GM19395 (cell line): Measurements from ENCODE around the gene SRSF12.
"Not testable (repeated sequence)": the region's sequence is repeated elsewhere in the genome, so short reads cannot be mapped to it uniquely, and the experiment has no call there.

Experiments used
- ATAC-seq: cut with Tn5 transposase; IDR thresholded peaks from one replicate; pipeline ENCODE4 v1.9.1; 2021; ENCODE audit warnings: mild to moderate bottlenecking, moderate library complexity; ENCODE audit not compliant: unreplicated experiment

The SRSF12 gene

GRCh38 chr6:89073014-89073620, 44.8 kb downstream of the SRSF12 start:
- no peak for ATAC-seq

GRCh38 chr6:89071036-89071435, 46.8 kb downstream of the SRSF12 start:
- no peak for ATAC-seq

GRCh38 chr6:89069536-89070163, 48.2 kb downstream of the SRSF12 start:
- no peak for ATAC-seq

GRCh38 chr6:89068695-89069094, 49.2 kb downstream of the SRSF12 start:
- no peak for ATAC-seq

GRCh38 chr6:89067796-89068195, 50.1 kb downstream of the SRSF12 start:
- ATAC-seq = no peak

GRCh38 chr6:89066940-89067646, 50.8 kb downstream of the SRSF12 start:
- ATAC-seq = no peak

DNA sequence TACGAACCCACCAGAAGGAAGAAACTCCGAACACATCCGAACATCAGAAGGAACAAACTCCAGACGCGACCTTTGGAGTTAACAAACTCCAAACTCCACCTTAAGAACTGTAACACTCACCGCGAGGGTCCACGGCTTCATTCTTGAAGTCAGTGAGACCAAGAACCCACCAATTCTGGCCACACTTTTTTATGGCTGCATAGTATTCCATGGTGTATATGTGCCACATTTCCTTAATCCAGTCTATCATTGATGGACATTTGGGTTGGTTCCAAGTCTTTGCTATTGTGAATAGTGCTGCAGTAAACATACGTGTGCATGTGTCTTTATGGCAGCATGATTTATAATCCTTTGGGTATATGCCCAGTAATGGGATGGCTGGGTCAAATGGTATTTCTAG, 51.8 kb downstream of the SRSF12 start:
- not testable (repeated sequence) for ATAC-seq

DNA sequence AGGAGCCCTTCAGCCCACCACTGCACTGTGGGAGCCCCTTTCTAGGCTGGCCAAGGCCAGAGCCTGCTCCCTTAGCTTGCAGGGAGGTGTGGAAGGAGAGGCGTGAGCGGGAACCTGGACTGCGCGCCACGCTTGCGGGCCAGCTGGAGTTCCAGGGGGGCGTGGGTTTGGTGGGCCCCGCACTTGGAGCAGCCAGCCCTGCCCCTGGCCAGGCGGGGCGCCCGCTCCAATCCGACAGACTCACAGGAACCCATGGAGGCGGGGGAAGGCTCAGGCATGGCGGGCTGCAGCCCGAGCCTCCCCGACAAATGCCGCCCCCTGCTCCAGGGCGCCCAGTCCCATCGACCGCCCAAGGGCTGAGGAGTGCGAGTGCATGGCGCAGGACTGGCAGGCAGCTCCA, 52.9 kb downstream of the SRSF12 start:
- not testable (repeated sequence) for ATAC-seq

GRCh38 chr6:89063881-89064280, 54.0 kb downstream of the SRSF12 start:
- ATAC-seq = no peak

DNA sequence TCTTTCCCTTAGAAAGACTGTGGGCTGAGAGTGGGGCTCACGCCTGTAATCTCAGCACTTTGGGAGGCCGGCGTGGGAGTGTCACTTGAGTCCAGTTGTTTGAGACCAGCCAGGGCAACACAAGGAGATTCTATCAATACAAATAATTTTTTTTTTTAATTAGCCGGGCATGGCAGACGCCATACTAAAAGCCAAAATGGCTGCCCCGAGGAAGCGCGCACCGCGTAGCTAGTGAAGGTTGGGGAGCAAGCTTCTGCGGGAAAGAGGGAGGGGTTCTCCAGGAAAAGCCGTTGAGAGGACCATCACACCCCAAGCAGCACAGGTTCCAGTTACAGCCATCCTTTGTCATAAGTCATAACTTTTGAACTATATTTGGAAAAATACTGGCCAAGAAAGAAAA, 58.6 kb downstream of the SRSF12 start:
- no peak for ATAC-seq

- no peak for ATAC-seq
These were observed 59.2 kb downstream of the SRSF12 start for GRCh38 chr6:89058627-89059026.

DNA sequence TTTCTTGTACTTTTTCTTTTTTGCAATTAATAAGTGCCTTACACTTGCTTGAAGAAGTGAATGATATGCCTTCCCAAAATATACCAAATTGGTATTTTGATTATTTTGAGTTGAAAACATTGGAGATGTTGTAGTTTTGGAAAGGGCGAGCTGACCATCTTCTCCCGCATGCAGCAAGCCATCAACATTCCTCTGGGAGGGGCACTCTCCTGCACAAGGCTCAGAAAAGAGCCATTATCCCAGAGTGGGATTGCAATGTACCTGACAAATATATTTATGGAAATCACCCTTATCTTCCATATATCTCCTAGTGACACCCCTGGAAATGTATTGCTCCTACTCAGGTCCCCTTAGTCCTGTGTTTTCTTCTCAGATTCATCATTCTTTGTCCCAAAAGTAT, 60.1 kb downstream of the SRSF12 start:
- ATAC-seq = no peak

GRCh38 chr6:89054208-89054607, 63.7 kb downstream of the SRSF12 start:
- no peak for ATAC-seq

DNA sequence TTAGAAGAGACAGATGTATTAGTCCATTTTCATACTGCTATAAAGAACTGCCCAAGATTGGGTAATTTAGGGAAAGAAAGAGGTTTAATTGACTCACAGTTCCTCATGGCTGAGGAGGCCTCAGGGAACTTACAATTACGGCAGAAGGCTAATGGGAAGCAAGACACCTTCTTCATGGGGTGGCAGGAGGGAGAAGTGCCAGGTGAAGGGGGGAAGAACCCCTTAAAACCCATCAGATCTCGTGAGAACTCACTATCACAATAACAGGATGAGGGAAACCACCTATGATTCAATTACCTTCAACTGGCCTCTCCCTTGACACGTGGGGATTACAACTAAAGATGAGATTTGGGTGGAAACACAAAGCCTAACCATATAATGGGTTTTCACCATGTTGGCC, 66.2 kb downstream of the SRSF12 start:
- no peak for ATAC-seq

- no peak for ATAC-seq
These were observed 67.2 kb downstream of the SRSF12 start for GRCh38 chr6:89050697-89051096.

GRCh38 chr6:89050155-89050554, 67.7 kb downstream of the SRSF12 start:
- ATAC-seq = no peak

GRCh38 chr6:89048985-89049384, 68.9 kb downstream of the SRSF12 start:
- no peak for ATAC-seq

DNA sequence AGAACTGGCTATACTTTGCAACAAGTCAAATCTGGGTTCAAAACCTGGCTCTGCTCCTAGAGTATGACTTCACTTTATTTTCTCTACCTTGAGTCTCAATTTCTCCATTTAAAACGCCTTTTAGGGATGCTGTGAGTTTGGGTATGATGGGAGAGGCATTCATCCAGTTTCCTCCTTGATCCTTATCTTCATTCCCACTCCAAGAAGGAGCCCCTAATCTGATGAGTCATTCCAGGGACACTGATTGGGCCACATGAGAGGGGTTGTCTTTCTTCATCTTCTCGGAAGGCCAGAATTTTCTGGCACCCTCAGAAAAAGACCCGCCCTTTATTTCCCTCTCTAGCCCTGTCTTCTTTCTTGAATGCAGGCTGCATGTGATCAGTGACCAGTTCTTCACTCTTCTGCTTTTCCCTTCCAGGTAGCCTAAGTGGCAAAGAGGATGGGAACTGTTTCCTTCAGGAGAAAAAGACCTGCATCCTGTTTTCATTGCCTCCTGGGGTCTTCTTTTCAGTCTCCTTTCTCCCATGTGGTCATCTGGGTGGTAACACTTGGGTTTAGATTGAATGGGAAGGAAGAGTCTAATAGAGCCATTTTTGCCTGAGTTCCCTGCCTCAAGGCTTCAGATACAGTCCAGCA, 69.5 kb downstream of the SRSF12 start:
- no peak for ATAC-seq

GRCh38 chr6:89047473-89047872, 70.4 kb downstream of the SRSF12 start:
- ATAC-seq = no peak
